ENCODE results near the gene ANKS1A. TPM values are rescaled to one million over a fixed set of nuclear protein-coding genes. Genes with fewer than 3 reads are reported as not detected.
"Not testable (repeated sequence)": the region's sequence is repeated elsewhere in the genome, so short reads cannot be mapped to it uniquely, and the experiment has no call there.

The ANKS1A gene
- total RNA-seq, 6 experiments from 2014 or later = 6.7 to 17.4 (median 10.5) TPM

GRCh38 chr6:35120746-35121145, 231.7 kb downstream of the ANKS1A start:
- H3K27ac ChIP-seq = no peak overlapping the region
- WGBS (ENCODE audit: insufficient coverage, low coverage, low lambda C conversion rate, missing lambda C conversion rate) = 88% methylated on average over 2 of the region's 2 CpGs
- DNase-seq (no peak), ATAC-seq (no peak)
- H3K4me3 ChIP-seq = no peak overlapping the region
- H3K9me3 ChIP-seq = no peaks in the 10 kb centered on the region
- H3K36me3 ChIP-seq = no peaks in the 10 kb centered on the region
- TF ChIP-seq CTCF (IDR thresholded peaks at IDR 0.05) = no peak
- no peak for TF ChIP-seq POLR2A (IDR thresholded peaks at IDR 0.05)
- no peaks in the 10 kb centered on the region for H3K4me1 ChIP-seq
- no peaks in the 10 kb centered on the region for H3K27me3 ChIP-seq
- intact Hi-C loops (cut with DNase I) = no loop called here

GRCh38 chr6:35124356-35124755, 235.3 kb downstream of the ANKS1A start:
- DNase-seq (no peak), ATAC-seq (no peak)
- Histone ChIP-seq H3K36me3 (no peaks in the 10 kb centered on the region), H3K4me1 (no peaks in the 10 kb centered on the region), H3K27ac (no peak overlapping the region), H3K4me3 (no peak overlapping the region), H3K9me3 (no peaks in the 10 kb centered on the region), H3K27me3 (no peaks in the 10 kb centered on the region)
- no peak for TF ChIP-seq POLR2A (IDR thresholded peaks at IDR 0.05)
- no peak for TF ChIP-seq CTCF (IDR thresholded peaks at IDR 0.05)
- 91% methylated on average over 1 of the region's 1 CpG for WGBS (ENCODE audit: insufficient coverage, low coverage, low lambda C conversion rate, missing lambda C conversion rate)
- intact Hi-C loops (cut with DNase I) = no loop called here

- Histone ChIP-seq H3K27me3 (no peaks in the 10 kb centered on the region), H3K4me1 (no peaks in the 10 kb centered on the region), H3K27ac (no peak overlapping the region), H3K4me3 (no peak overlapping the region), H3K36me3 (no peaks in the 10 kb centered on the region), H3K9me3 (no peaks in the 10 kb centered on the region)
- TF ChIP-seq CTCF (IDR thresholded peaks at IDR 0.05) = no peak
- no peak for TF ChIP-seq POLR2A (IDR thresholded peaks at IDR 0.05)
- DNase-seq = no peak
- 68% methylated on average over 4 of the region's 4 CpGs for WGBS (ENCODE audit: insufficient coverage, low coverage, low lambda C conversion rate, missing lambda C conversion rate)
- intact Hi-C loops (cut with DNase I) = no loop called here
- no peak for ATAC-seq
Observed at GRCh38 chr6:35128042-35128441, 239.0 kb downstream of the ANKS1A start.

GRCh38 chr6:35128496-35128895, 239.4 kb downstream of the ANKS1A start:
- Histone ChIP-seq H3K27me3 (no peaks in the 10 kb centered on the region), H3K4me3 (no peak overlapping the region), H3K27ac (no peak overlapping the region), H3K36me3 (no peaks in the 10 kb centered on the region), H3K9me3 (no peaks in the 10 kb centered on the region), H3K4me1 (no peaks in the 10 kb centered on the region)
- WGBS (ENCODE audit: insufficient coverage, low coverage, low lambda C conversion rate, missing lambda C conversion rate) = no CpG with 5 or more reads among the region's 3 CpGs
- intact Hi-C loops (cut with DNase I) = no loop called here
- no peak for TF ChIP-seq CTCF (IDR thresholded peaks at IDR 0.05)
- ATAC-seq = no peak
- DNase-seq = no peak

- intact Hi-C loops (cut with DNase I) = no loop called here
- Histone ChIP-seq H3K4me1 (peaks cover 0 to 6% (median 0%) of the 10 kb centered on the region in 4 donors), H3K27ac (no peak overlapping the region), H3K4me3 (no peak overlapping the region), H3K9me3 (no peaks in the 10 kb centered on the region), H3K36me3 (no peaks in the 10 kb centered on the region), H3K27me3 (no peaks in the 10 kb centered on the region)
- 47% methylated on average over 2 of the region's 4 CpGs for WGBS (ENCODE audit: insufficient coverage, low coverage, low lambda C conversion rate, missing lambda C conversion rate)
- TF ChIP-seq POLR2A (IDR thresholded peaks at IDR 0.05) = no peak
- no peak for TF ChIP-seq CTCF (IDR thresholded peaks at IDR 0.05)
- ATAC-seq (no peak), DNase-seq (no peak)
Observed at GRCh38 chr6:35136185-35136584, 247.1 kb downstream of the ANKS1A start.

- H3K4me1 ChIP-seq; H3K27me3 ChIP-seq; H3K9me3 ChIP-seq; intact Hi-C loops (cut with DNase I); ATAC-seq; H3K27ac ChIP-seq; H3K36me3 ChIP-seq; H3K4me3 ChIP-seq; DNase-seq: not testable (repeated sequence)
- WGBS (ENCODE audit: insufficient coverage, low coverage, low lambda C conversion rate, missing lambda C conversion rate) = 72% methylated on average over 3 of the region's 3 CpGs
Observed at GRCh38 chr6:35138191-35138590, 249.1 kb downstream of the ANKS1A start.

Data from right lobe of liver (tissue), 6 donors.